HCT116 (cell line): Measurements from ENCODE around the gene SH2B3. TPM values are rescaled to one million over a fixed set of nuclear protein-coding genes. Genes with fewer than 3 reads are reported as not detected.
"Not testable (repeated sequence)": the region's sequence is repeated elsewhere in the genome, so short reads cannot be mapped to it uniquely, and the experiment has no call there.

ENCODE experiments used
- ATAC-seq: fragments of 200-7000 bp; cut with Tn5 transposase; 2 replicates; pipeline ENCODE4 v1.9.1; 2020; ENCODE audit warnings: mild to moderate bottlenecking, moderate library complexity
- BruUV-seq: library from RNA; stranded (reverse); fragments of 400-500 nt; replicated peaks from 2 replicates; lab custom pipeline; 2021; lab: Mats Ljungman, UMichigan
- CTCF ChIA-PET: fragments of 300-600 bp; sonication (Branson Sonifier 250); formaldehyde crosslinking; loops from one replicate; lab custom pipeline; 2021; ENCODE audit warnings: antibody characterized with exemption; lab: Charles Lee
- POLR2A ChIA-PET: fragments of 300-600, 350-600 bp; sonication (Branson Sonifier 250); formaldehyde crosslinking; loops from one replicate; lab custom pipeline; 2021; ENCODE audit warnings: antibody characterized with exemption; lab: Charles Lee
- RAD21 ChIA-PET, 2 experiments: fragments of 300-600 bp; sonication (Branson Sonifier 250); formaldehyde crosslinking; loops; one replicate each; lab custom pipeline; 2023; ENCODE audit warnings: low total read pairs in 2 of 2; ENCODE audit not compliant: uncharacterized antibody in 2 of 2, unreplicated experiment in 2 of 2, low non-redundant PET in 1 of 2; lab: Charles Lee
- DNase-seq: peaks from one replicate; pipeline ENCODE4 v3.0.0-alpha.2; 2010; ENCODE audit warnings: low read depth, low spot score
- H2AFZ ChIP-seq: fragments of 200-600 bp; shearing (Covaris generic), sonication (generic); 2 replicates; pipeline ENCODE4 v1.6.1; 2017; ENCODE audit warnings: low read depth, mixed run types, mixed read lengths, antibody characterized with exemption, low read length; ENCODE audit not compliant: poor library complexity, severe bottlenecking
- H3K27ac ChIP-seq: 2 replicates; pipeline ENCODE4 v1.5.1; 2012; ENCODE audit warnings: low read depth, low read length
- H3K27me3 ChIP-seq: fragments of 200-600 bp; sonication (generic); 2 replicates; pipeline ENCODE4 v1.6.1; 2016; ENCODE audit warnings: mixed run types, low read length, mixed read lengths; ENCODE audit not compliant: insufficient read depth
- H3K36me3 ChIP-seq, 2 experiments: fragments of 200-500 bp in 1 of 2; fragments of 200-600 bp in 1 of 2; sonication (Bioruptor generic) in 1 of 2; sonication (generic) in 1 of 2; 2 replicates each; pipeline versions ENCODE4 v1.5.1 to v1.6.1; 2014 to 2016; ENCODE audit warnings: low read length in 2 of 2, inconsistent platforms in 1 of 2, mixed read lengths in 1 of 2, mixed run types in 1 of 2; ENCODE audit not compliant: insufficient read depth in 2 of 2, control insufficient read depth in 1 of 2
- H3K4me1 ChIP-seq, 2 experiments: fragments of 200-600 bp in 1 of 2; sonication (generic) in 1 of 2; 2 replicates each; pipeline versions ENCODE4 v1.5.1 to v1.6.1; 2012 to 2017; ENCODE audit warnings: low read length in 2 of 2, inconsistent platforms in 1 of 2, mild to moderate bottlenecking in 1 of 2, mixed read lengths in 1 of 2, mixed run types in 1 of 2, moderate library complexity in 1 of 2; ENCODE audit not compliant: insufficient read depth in 2 of 2, control insufficient read depth in 1 of 2
- H3K4me2 ChIP-seq: fragments of 200-600 bp; sonication (generic); 2 replicates; pipeline ENCODE4 v1.6.1; 2017; ENCODE audit warnings: mixed run types, low read length, mixed read lengths
- H3K4me3 ChIP-seq, 2 experiments: fragments of 200-600 bp in 1 of 2; sonication (generic) in 1 of 2; replicated peaks in 1 of 2; 2 replicates each; pipeline ENCODE4 v1.5.1; 2011 to 2016; ENCODE audit warnings: low read length in 2 of 2, control low read depth in 1 of 2, low read depth in 1 of 2, mild to moderate bottlenecking in 1 of 2, mixed read lengths in 1 of 2, mixed run types in 1 of 2
- H3K79me2 ChIP-seq: fragments of 200-600 bp; sonication (generic); 2 replicates; pipeline ENCODE4 v1.6.1; 2017; ENCODE audit warnings: mild to moderate bottlenecking, mixed run types, low read length, moderate library complexity, mixed read lengths; ENCODE audit not compliant: insufficient read depth
- H3K9ac ChIP-seq: fragments of 200-600 bp; sonication (generic); 2 replicates; pipeline ENCODE4 v1.6.1; 2016; ENCODE audit warnings: low read length, mixed read lengths
- H3K9me2 ChIP-seq: fragments of 200-600 bp; sonication (generic), shearing (Covaris generic); 2 replicates; pipeline ENCODE4 v1.6.1; 2017; ENCODE audit warnings: mixed run types, mild to moderate bottlenecking, moderate library complexity; ENCODE audit not compliant: insufficient read depth
- H3K9me3 ChIP-seq, 2 experiments: fragments of 200-500 bp in 1 of 2; fragments of 200-600 bp in 1 of 2; sonication (Bioruptor generic) in 1 of 2; sonication (generic) in 1 of 2; 2 replicates each; pipeline ENCODE4 v1.6.1; 2014 to 2017; ENCODE audit warnings: low read length in 2 of 2, mixed read lengths in 2 of 2, inconsistent platforms in 1 of 2, low read depth in 1 of 2, mild to moderate bottlenecking in 1 of 2, mixed run types in 1 of 2, moderate library complexity in 1 of 2; ENCODE audit not compliant: control insufficient read depth in 1 of 2, insufficient read depth in 1 of 2
- H4K20me1 ChIP-seq: fragments of 200-600 bp; sonication (generic), shearing (Covaris generic); 2 replicates; pipeline ENCODE4 v1.6.1; 2017; ENCODE audit warnings: mixed run types, mild to moderate bottlenecking, moderate library complexity; ENCODE audit not compliant: insufficient read depth
- CBX3 ChIP-seq: IDR thresholded peaks from 2 replicates; pipeline ENCODE4 v1.6.1; 2012; ENCODE audit warnings: low read depth
- CEBPB ChIP-seq: IDR thresholded peaks from 2 replicates; pipeline ENCODE4 v1.6.1; 2012; ENCODE audit warnings: low read depth
- ELF1 ChIP-seq: IDR thresholded peaks from 2 replicates; pipeline ENCODE4 v1.6.1; 2012; ENCODE audit warnings: low read depth, borderline replicate concordance
- EZH2 ChIP-seq: fragments of 200-600 bp; sonication (generic); IDR thresholded peaks from 2 replicates; pipeline ENCODE4 v1.6.1; 2017; ENCODE audit warnings: antibody characterized with exemption, mixed run types
- EZH2phosphoT487 ChIP-seq: fragments of 200-600 bp; IDR thresholded peaks from 2 replicates; pipeline ENCODE4 v1.6.1; 2018; ENCODE audit warnings: antibody characterized with exemption, borderline replicate concordance
- JUND ChIP-seq: IDR thresholded peaks from 2 replicates; pipeline ENCODE4 v1.6.1; 2012
- POLR2A ChIP-seq: IDR thresholded peaks from 2 replicates; pipeline ENCODE4 v1.7.0; 2011; ENCODE audit warnings: borderline replicate concordance; ENCODE audit not compliant: insufficient read depth, insufficient read length; ENCODE audit errors: extremely low read depth
- POLR2AphosphoS5 ChIP-seq: IDR thresholded peaks from 2 replicates; pipeline ENCODE4 v1.6.1; 2011; ENCODE audit warnings: mild to moderate bottlenecking, low read depth, low read length, moderate library complexity
- SIN3A ChIP-seq: IDR thresholded peaks from 2 replicates; pipeline ENCODE4 v1.6.1; 2012; ENCODE audit warnings: low read depth
- SP1 ChIP-seq: IDR thresholded peaks from 2 replicates; pipeline ENCODE4 v1.6.1; 2012; ENCODE audit warnings: low read depth
- SRF ChIP-seq: IDR thresholded peaks from 2 replicates; pipeline ENCODE4 v1.6.1; 2012; ENCODE audit warnings: low read depth
- ZFX ChIP-seq: fragments of 450-650 bp; IDR thresholded peaks from 2 replicates; pipeline ENCODE4 v1.6.1; 2017
- ZNF274 ChIP-seq: fragments of 200-500 bp; sonication (Bioruptor generic); IDR thresholded peaks from 2 replicates; pipeline ENCODE4 v1.6.1; 2014; ENCODE audit warnings: mild to moderate bottlenecking, low read depth, low read length, inconsistent platforms
- intact Hi-C: fragments of 100-400 bp; cut with micrococcal nuclease; formaldehyde crosslinking; loops from 2 replicates; pipeline ENCODE4 v1.10.0; 2022
- total RNA-seq: library from RNA; stranded (reverse); gene quantifications from one replicate; pipeline ENCODE4 v1.2.1, GENCODE V29; 2021; ENCODE audit not compliant: unreplicated experiment
- TF ChIP-seq, protein P1 (sequence below): IDR thresholded peaks from 2 replicates; pipeline ENCODE4 v1.6.1; 2012
- TF ChIP-seq, protein P2 (sequence below): IDR thresholded peaks from 2 replicates; pipeline ENCODE4 v1.6.1; 2011; ENCODE audit warnings: mild to moderate bottlenecking, low read length, moderate library complexity; ENCODE audit not compliant: insufficient replicate concordance; ENCODE audit errors: extremely low read depth
- TF ChIP-seq, protein P3 (sequence below): IDR thresholded peaks from 2 replicates; pipeline ENCODE4 v1.6.1; 2012; ENCODE audit warnings: low read depth
- TF ChIP-seq, protein P4 (sequence below), 3 experiments: fragments of 200-600 bp in 1 of 3; sonication (generic) in 1 of 3; IDR thresholded peaks in 2 of 3; conservative IDR thresholded peaks in 1 of 3; 2 replicates each; pipeline ENCODE4 v1.5.1; 2012 to 2017; ENCODE audit warnings: low read depth in 2 of 3, low read length in 2 of 3, antibody characterized with exemption in 1 of 3, borderline replicate concordance in 1 of 3, control low read depth in 1 of 3, mild to moderate bottlenecking in 1 of 3, mixed read lengths in 1 of 3, mixed run types in 1 of 3, moderate library complexity in 1 of 3; ENCODE audit not compliant: insufficient read depth in 1 of 3

The SH2B3 gene
- total RNA-seq, 1 experiment from 2014 or later, result 17.3 TPM

DNA sequence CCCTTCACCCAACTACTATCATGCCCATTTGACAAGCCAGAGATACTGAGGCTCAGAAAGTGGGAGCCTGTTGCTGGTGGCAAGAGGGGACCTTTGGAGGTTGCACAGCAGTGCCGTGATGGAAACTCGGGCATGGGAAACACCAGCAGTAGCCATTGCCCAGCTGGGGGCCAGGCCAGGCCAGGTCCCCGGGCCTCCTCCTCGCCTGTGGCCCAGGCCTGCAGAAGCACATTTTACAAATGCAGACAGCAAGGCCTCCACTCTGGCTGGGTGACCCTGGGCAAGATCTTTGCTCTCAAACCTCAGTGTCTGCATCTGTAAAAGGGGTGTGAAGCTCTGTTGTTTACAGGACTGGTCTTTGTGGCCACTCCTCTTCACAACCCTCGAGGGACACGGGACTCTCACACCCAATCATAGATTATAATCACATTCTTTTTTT, 4.5 kb upstream of the SH2B3 start:
- RAD21 ChIA-PET, result no interaction called here
- Histone ChIP-seq H3K9me2 (no peaks in the 10 kb centered on the region), H2AFZ (no peak overlapping the region), H3K4me3 (no peak overlapping the region), H3K27ac (no peak overlapping the region), H3K9ac (no peak overlapping the region), H3K27me3 (no peaks in the 10 kb centered on the region), H4K20me1 (no peaks in the 10 kb centered on the region), H3K4me2 (no peak overlapping the region), H3K4me1 (peaks cover 18 to 54% of the 10 kb centered on the region in 2 experiments; a peak in 3 of 4 replicates), H3K9me3 (no peaks in the 10 kb centered on the region), H3K36me3 (no peaks in the 10 kb centered on the region), H3K79me2 (no peaks in the 10 kb centered on the region; the same call in 1 of the 2 replicates)
- intact Hi-C loops, result no loop called here
- TF ChIP-seq EZH2phosphoT487, result no peak
- TF ChIP-seq CBX3, result no peak
- TF ChIP-seq ZNF274, result no peak
- no peak for TF ChIP-seq CEBPB
- TF ChIP-seq POLR2A, result no peak
- TF ChIP-seq, protein P1, sequence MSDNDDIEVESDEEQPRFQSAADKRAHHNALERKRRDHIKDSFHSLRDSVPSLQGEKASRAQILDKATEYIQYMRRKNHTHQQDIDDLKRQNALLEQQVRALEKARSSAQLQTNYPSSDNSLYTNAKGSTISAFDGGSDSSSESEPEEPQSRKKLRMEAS, result no peak
- TF ChIP-seq ELF1, result no peak
- TF ChIP-seq SIN3A, result no peak
- TF ChIP-seq SRF, result no peak
- TF ChIP-seq EZH2, result no peak
- TF ChIP-seq, protein P2, sequence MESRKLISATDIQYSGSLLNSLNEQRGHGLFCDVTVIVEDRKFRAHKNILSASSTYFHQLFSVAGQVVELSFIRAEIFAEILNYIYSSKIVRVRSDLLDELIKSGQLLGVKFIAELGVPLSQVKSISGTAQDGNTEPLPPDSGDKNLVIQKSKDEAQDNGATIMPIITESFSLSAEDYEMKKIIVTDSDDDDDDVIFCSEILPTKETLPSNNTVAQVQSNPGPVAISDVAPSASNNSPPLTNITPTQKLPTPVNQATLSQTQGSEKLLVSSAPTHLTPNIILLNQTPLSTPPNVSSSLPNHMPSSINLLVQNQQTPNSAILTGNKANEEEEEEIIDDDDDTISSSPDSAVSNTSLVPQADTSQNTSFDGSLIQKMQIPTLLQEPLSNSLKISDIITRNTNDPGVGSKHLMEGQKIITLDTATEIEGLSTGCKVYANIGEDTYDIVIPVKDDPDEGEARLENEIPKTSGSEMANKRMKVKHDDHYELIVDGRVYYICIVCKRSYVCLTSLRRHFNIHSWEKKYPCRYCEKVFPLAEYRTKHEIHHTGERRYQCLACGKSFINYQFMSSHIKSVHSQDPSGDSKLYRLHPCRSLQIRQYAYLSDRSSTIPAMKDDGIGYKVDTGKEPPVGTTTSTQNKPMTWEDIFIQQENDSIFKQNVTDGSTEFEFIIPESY, result no peak
- TF ChIP-seq POLR2AphosphoS5, result no peak
- TF ChIP-seq JUND, result no peak
- TF ChIP-seq, protein P3, sequence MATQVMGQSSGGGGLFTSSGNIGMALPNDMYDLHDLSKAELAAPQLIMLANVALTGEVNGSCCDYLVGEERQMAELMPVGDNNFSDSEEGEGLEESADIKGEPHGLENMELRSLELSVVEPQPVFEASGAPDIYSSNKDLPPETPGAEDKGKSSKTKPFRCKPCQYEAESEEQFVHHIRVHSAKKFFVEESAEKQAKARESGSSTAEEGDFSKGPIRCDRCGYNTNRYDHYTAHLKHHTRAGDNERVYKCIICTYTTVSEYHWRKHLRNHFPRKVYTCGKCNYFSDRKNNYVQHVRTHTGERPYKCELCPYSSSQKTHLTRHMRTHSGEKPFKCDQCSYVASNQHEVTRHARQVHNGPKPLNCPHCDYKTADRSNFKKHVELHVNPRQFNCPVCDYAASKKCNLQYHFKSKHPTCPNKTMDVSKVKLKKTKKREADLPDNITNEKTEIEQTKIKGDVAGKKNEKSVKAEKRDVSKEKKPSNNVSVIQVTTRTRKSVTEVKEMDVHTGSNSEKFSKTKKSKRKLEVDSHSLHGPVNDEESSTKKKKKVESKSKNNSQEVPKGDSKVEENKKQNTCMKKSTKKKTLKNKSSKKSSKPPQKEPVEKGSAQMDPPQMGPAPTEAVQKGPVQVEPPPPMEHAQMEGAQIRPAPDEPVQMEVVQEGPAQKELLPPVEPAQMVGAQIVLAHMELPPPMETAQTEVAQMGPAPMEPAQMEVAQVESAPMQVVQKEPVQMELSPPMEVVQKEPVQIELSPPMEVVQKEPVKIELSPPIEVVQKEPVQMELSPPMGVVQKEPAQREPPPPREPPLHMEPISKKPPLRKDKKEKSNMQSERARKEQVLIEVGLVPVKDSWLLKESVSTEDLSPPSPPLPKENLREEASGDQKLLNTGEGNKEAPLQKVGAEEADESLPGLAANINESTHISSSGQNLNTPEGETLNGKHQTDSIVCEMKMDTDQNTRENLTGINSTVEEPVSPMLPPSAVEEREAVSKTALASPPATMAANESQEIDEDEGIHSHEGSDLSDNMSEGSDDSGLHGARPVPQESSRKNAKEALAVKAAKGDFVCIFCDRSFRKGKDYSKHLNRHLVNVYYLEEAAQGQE, result no peak
- no peak for TF ChIP-seq ZFX
- TF ChIP-seq, protein P4, sequence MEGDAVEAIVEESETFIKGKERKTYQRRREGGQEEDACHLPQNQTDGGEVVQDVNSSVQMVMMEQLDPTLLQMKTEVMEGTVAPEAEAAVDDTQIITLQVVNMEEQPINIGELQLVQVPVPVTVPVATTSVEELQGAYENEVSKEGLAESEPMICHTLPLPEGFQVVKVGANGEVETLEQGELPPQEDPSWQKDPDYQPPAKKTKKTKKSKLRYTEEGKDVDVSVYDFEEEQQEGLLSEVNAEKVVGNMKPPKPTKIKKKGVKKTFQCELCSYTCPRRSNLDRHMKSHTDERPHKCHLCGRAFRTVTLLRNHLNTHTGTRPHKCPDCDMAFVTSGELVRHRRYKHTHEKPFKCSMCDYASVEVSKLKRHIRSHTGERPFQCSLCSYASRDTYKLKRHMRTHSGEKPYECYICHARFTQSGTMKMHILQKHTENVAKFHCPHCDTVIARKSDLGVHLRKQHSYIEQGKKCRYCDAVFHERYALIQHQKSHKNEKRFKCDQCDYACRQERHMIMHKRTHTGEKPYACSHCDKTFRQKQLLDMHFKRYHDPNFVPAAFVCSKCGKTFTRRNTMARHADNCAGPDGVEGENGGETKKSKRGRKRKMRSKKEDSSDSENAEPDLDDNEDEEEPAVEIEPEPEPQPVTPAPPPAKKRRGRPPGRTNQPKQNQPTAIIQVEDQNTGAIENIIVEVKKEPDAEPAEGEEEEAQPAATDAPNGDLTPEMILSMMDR (IDR thresholded peaks at IDR 0.05 in 2 of 3, conservative IDR thresholded peaks at IDR 0.05 in 1 of 3; ENCODE audit: borderline replicate concordance in 1 of 3, insufficient read depth in 1 of 3, low read depth in 2 of 3, low read length in 2 of 3), result no peak
- no peak for TF ChIP-seq SP1
- DNase-seq, result no peak
- no peak for ATAC-seq
- no TSS peak for BruUV-seq
- CTCF ChIA-PET, result no interaction called here
- POLR2A ChIA-PET, result no interaction called here

DNA sequence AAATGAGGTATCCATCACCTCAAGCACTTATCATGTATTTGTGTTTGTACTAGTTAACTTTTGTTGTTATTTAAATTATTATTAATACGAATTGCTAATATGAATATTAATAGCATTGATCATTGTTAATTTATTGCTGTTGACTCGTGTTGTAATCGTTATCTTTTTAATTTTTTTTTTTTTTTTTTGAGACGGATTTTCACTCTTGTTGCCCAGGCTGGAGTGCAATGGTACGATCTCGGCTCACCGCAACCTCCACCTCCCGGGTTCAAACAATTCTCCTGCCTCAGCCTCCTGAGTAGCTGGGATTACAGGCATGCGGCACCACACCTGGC, 3.3 kb upstream of the SH2B3 start:
- H4K20me1 ChIP-seq, CTCF ChIA-PET, H3K9ac ChIP-seq, H3K9me3 ChIP-seq, intact Hi-C loops, H2AFZ ChIP-seq, H3K4me3 ChIP-seq, H3K4me2 ChIP-seq, BruUV-seq, H3K36me3 ChIP-seq, H3K27me3 ChIP-seq, H3K9me2 ChIP-seq, RAD21 ChIA-PET, ATAC-seq, DNase-seq, POLR2A ChIA-PET, H3K27ac ChIP-seq: not testable (repeated sequence)
- Histone ChIP-seq H3K4me1 (peaks cover 21 to 54% of the 10 kb centered on the region in 2 experiments; a peak in 3 of 4 replicates), H3K79me2 (peaks cover 13% of the 10 kb centered on the region)
